Dermis microvascular lymphatic vessel endothelial cell (primary cell): ENCODE results near the gene ADAMTS13. TPM values are rescaled to one million over a fixed set of nuclear protein-coding genes. Genes with fewer than 3 reads are reported as not detected.

ENCODE experiments used
- DNase-seq, 2 donors: peaks; one replicate each; pipeline versions ENCODE4 v3.0.0 to v3.0.0-alpha.2; 2010; ENCODE audit warnings: low read depth in 2 of 2
- total RNA-seq: library from RNA; depleted of rRNA; stranded (reverse); fragments of >200 nt; gene quantifications from 2 replicates; pipeline ENCODE4 v1.2.1, GENCODE V29; 2014

Gene ADAMTS13
- total RNA-seq, 1 donor from 2014 or later, result 0.39 TPM

DNA sequence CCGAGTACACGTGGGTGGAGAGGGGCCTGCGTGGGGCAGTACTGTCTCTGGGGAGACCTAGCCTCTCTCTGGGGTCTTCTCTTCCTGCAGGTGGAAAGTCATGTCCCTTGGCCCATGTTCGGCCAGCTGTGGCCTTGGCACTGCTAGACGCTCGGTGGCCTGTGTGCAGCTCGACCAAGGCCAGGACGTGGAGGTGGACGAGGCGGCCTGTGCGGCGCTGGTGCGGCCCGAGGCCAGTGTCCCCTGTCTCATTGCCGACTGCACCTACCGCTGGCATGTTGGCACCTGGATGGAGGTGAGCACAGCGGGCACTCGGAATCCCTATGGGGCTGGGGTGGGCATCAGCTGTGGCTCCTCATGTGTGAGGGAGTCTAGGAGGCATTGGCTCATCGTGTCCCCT lies 32.2 kb downstream of the ADAMTS13 start:
- DNase-seq, result no peak

DNA sequence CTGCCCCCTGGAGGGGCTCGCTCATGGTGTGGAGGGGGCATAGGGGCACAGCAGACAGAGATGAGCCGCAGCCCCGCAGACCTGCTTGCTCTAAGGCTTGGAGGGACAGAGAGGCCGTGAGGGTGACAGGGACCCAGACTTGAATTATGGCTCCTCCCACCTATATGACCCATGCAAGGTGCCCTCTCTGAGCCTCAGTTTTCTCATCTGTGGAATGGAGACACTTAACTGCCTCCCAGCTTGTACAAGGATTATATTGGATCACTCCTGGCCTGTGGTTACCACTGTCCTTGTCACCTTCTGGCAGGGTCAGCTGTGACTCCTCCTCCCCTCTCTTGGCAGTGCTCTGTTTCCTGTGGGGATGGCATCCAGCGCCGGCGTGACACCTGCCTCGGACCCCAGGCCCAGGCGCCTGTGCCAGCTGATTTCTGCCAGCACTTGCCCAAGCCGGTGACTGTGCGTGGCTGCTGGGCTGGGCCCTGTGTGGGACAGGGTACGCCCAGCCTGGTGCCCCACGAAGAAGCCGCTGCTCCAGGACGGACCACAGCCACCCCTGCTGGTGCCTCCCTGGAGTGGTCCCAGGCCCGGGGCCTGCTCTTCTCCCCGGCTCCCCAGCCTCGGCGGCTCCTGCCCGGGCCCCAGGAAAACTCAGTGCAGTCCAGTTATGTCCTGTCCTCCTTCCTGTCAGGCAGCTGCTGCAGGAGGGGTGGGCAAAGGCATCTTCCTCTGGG lies 32.9 kb downstream of the ADAMTS13 start:
- no peak for DNase-seq

DNA sequence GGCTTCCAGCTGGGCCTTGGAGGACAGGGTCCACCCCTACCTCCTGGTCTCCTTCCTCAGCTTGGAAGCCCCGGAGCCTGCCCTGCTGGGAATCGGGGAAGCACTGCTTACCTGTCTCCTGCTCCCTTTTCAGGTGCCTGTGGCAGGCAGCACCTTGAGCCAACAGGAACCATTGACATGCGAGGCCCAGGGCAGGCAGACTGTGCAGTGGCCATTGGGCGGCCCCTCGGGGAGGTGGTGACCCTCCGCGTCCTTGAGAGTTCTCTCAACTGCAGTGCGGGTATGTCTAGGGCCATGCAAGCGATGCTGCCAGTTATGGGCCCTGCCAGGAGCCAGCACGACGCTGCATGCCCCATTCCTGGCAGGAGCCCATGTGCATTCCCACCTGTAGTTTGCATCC lies 33.8 kb downstream of the ADAMTS13 start:
- no peak for DNase-seq

DNA sequence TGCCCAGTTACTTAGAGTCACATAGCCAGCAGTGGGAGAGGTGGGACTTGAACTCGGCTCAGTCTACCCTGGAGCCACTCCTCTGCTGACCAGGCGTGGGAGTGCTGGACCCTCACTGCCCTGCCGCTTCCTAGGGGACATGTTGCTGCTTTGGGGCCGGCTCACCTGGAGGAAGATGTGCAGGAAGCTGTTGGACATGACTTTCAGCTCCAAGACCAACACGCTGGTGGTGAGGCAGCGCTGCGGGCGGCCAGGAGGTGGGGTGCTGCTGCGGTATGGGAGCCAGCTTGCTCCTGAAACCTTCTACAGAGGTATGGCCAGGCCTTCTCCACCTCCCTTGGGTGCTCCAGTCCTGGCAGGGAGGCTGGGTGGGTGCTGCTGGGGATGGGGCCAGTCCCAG lies 34.2 kb downstream of the ADAMTS13 start:
- no peak for DNase-seq

DNA sequence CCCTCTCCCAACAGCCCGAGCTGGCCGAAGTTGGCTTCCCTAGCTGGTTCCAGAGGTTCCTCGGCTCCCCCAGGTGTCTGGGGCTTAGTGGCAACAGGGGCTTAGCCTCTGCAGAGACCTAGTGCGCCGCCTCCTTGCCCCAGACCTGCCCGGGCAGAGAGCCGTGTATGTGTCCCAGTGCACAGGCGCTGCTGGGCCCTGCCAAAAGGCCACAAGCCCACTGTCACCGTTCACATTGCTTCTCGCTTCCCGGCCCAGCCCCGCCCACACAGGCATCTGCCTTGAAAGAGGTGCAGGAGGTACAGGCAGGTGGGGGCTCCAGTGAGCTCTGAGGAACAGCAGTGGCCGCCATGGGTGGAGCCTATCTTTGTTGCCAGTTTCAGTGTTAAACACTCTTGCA lies 35.1 kb downstream of the ADAMTS13 start:
- DNase-seq, result no peak

DNA sequence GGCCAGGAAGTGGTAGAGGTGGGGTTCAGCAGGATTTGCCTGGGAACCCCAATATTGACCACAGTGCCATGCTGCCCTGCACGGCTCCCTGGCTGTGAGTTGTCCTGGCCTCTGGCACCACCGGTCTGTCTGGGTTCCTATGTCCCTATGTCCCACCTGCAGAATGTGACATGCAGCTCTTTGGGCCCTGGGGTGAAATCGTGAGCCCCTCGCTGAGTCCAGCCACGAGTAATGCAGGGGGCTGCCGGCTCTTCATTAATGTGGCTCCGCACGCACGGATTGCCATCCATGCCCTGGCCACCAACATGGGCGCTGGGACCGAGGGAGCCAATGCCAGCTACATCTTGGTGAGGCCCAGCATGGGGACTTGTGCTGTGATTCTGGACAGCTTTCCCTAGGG lies 35.6 kb downstream of the ADAMTS13 start:
- no peak for DNase-seq

DNA sequence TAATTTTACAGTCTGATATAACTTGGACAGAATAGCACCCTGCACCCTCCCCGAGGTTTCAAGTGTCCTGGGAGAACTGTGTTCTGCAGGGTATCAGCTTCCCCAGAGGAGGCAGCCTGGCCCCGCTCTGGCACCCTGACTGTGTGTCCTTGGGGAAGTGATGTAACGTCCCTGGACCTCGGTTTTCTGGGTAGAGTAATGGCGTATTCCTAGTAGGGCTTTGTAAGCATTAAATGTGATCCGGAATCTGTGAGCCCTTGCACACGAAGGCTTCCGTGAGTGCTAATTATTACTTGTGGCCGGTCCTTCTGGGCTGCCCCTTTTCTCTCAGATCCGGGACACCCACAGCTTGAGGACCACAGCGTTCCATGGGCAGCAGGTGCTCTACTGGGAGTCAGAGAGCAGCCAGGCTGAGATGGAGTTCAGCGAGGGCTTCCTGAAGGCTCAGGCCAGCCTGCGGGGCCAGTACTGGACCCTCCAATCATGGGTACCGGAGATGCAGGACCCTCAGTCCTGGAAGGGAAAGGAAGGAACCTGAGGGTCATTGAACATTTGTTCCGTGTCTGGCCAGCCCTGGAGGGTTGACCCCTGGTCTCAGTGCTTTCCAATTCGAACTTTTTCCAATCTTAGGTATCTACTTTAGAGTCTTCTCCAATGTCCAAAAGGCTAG lies 36.6 kb downstream of the ADAMTS13 start:
- DNase-seq, result no peak

DNA sequence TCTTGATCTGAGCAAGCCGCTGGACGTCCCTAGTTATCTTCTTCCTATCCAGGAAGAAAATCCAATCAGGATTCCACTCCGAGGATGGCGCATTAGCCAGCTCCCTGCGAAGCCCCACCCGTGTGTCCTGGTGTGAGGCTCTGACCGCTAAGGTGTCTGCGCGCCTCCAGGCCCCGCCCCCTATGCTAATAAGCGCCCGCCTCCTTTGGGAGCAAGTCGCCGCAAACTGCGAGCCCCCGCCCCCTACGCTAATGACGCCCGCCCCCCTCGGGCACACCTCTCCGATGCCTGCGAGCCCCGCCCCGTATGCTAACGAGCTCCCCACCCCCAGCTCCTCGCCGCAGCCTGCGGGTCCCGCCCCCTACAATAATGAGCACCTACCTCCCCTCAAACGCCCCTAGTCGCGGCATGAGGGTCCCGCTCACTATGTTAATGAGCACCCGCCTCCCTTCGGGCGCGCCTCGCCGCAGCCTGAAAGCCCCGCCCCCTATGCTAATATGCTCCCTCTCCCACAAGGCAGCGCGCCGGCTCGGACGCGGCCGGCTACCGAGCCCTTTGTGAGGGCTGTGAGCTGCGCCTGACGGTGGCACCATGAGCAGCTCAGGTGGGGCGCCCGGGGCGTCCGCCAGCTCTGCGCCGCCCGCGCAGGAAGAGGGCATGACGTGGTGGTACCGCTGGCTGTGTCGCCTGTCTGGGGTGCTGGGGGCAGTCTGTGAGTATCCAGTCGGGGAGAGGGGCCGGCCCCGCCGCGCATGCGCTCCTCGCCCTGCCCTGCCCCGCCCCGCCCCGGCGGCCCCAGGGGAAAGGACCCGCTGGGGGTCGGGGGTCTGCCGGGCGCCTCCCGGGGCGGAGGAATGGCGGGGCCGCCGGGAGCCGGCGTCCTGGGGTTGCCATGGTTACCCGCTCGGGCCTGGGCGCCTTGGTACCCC lies 37.6 kb downstream of the ADAMTS13 start, which contains the start of gene CACFD1:
Gene CACFD1, plus strand, starts transcription at position 503 of the 929 bp plus-strand sequence. Its CDS starts 89 bp downstream, at position 592.
- peak; percentile 76 to 96 for DNase-seq

DNA sequence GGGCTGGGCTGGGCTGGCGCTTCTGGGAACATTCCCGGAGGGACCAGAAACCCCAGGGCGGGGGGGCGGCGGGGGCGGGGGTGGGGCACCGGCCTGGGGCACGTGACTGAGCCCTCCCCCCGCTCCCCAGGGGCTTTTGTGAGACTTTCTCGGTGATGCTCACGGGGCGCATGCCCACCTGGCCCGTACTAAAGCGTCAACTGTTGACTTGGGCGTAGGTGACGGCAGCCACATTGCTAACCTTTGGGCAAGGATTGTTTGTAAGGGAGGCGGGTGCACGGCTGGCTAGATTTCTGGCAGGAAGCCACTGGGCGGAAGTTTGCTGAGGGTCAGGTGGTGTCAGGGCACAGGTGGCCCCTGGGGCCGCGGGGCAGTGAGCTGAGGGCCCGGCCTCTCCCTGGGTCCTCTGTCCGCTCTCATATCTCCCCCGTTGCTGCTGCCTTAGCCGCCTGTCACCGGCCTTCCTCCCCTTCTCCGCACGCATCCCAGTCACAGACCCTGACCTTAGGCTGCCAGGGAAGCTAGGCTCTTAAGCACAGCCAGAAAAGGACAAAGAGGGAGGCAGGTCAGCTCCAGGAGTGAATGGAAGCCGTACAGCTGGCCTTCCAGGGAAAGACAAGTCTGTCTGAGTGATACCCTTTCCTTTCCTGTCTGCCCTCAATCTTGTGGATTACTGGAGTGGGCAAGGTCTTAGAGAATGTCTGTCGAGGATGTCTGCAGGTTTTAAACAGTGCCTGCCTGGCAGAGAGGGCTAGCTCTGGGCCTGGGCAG lies 38.4 kb downstream of the ADAMTS13 start:
- peak in 1 of 2 donors; percentile 32 for DNase-seq

DNA sequence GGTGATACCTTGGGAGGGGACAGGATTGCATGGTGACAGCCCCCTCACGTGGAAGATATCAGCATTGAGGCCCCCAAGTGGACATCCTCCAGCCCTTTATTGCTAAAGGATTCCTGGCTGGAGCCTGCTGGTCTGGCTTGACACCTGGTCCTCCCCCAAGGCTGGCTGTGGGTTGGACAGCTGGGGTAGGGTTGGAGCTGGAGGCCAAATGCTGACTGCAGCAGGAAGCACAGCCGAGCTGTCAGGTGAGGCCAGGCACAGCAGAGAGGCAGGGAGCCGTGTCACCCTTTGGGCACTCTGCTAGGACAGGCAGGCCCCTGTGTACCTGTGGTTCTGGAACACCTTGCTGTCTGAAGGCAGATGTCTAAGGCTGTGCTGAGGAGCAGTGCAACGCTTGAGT lies 39.8 kb downstream of the ADAMTS13 start:
- no peak for DNase-seq

DNA sequence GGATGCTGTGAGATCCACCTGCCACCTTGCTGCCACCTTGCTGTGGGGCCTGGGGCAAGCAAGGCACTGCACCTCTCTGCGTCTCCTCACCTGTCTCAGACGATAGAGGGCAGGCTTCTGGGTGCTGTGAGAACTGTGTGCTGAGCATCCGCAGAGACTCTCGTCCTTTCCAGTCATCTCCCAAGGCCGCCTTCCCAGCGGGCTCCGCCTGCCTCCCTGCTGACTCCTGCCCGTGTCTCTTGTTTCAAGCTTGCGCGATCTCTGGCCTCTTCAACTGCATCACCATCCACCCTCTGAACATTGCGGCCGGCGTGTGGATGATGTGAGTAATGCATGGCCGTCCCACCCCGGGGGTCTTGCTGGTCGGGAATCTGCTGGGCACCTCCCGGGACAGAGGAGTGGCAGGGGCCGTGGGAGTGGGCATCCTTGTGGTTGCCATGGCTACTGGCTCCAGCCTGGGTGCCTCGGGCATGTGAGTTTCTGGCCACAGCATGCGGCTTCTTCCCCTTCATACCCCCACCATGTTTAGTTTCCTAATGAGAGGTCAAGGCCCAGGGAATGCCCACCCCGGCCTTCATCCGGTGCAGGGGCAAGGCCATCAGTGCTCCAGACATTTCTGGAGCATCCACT lies 41.2 kb downstream of the ADAMTS13 start:
- no peak for DNase-seq

DNA sequence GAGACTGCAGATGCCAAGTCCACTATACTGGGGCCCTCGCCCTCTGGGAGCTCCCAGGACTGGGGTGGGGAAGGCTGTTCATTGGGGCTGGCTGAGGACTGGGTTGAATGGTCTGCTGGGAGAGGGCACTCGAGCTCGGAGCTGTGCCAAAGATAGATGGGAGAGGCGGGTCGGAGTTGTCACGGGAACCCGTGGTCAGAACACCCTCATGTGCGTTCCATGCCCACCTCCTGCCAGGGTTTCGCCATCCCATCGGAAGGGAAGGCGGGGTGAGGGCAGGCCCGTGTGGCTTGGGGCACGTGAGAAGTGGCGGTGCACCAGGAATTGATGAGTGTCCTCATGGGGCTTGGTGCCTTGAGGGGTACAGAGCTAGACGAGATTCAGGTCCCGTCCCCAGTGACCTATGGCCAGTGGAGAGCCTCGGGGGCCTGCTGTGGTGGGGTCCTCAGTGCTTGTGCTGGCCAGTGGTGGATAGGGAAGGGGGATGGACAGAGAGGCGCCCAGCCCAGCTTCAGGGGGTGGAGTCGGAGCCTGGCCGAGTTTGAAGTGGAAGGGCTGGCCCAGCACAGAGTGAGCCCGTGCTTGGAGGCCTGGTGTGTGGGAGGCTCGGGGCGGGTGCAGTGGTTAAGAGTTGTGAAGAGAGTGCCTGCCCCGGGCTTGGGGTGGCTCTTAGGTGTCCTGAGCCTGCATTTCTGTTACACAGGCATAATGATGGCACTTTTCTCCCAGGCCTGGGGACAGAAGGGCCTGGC lies 41.9 kb downstream of the ADAMTS13 start:
- DNase-seq, result no peak

DNA sequence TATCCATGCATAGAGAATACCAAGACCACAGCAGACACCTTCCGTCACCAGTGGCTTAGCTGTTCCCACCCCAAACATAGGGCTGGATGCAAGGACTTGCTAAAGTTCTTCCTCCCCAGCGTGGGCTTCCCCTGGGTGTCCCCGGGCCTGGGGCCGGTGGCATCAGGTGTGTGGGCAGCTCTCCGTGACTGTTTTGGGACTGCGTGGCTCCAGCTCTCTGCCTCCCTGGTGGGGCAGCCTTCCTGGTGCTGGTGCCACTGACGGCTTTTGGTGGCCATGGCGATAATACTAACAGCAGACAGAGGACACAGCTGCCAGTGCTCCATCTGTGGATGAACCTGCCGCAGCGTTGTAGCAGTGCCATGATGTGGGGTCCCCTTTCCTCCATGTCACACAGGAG lies 42.5 kb downstream of the ADAMTS13 start:
- no peak for DNase-seq

DNA sequence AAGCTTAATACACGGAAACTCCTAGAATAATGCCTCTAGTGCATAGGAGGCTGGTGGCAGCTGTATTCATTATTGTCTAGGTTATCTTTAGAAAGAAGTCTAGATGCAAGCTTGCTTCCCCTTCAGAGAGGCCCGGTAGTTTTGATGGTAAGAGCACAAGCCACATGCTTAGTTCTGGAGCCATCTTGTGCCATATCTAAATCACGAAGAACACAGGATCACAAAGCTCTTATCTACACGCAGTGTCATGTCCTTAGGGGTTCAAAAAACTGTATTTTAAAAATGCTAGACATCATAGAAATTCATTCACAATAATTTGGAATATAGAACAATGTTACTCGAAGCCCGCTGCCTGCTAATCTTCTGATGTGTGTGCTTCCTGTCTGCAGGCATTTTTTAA lies 43.8 kb downstream of the ADAMTS13 start:
- no peak for DNase-seq

DNA sequence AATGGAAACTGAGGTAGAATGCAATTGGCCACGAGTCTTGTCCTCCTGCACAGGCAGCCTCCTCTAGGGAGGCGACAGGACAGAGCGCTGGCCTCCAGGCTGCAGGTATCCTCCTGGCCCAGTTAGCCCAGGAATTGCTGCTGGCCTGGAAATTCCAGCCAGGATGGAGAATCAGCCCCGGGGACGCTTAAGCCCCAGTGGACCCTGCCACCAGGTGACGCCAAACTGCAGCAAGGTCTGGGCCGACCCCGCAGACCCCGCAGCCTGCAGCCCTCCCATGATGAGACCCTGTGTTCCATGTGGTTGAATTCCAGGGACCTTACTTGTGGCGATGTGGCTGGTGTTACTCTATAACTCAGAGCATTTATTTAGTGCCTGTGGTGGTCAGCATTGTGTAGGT lies 44.9 kb downstream of the ADAMTS13 start:
- no peak for DNase-seq

DNA sequence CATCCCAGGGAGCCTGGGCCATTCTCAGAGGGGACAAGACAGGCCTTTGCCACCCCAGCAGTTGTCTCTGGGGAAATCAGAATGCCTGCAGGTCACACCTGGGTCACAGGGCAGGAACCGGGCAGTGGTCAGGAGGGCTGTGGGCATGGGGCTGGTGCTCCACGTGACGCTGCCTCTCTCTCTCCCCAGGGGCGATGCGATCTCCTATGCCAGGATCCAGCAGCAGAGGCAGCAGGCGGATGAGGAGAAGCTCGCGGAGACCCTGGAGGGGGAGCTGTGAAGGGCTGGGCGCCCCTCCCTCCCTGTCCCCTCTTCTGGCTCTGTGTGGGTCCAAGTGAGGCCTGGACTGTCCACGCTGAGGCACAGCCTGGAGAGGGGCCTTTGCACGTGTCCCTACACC lies 46.2 kb downstream of the ADAMTS13 start:
- DNase-seq, result no peak

DNA sequence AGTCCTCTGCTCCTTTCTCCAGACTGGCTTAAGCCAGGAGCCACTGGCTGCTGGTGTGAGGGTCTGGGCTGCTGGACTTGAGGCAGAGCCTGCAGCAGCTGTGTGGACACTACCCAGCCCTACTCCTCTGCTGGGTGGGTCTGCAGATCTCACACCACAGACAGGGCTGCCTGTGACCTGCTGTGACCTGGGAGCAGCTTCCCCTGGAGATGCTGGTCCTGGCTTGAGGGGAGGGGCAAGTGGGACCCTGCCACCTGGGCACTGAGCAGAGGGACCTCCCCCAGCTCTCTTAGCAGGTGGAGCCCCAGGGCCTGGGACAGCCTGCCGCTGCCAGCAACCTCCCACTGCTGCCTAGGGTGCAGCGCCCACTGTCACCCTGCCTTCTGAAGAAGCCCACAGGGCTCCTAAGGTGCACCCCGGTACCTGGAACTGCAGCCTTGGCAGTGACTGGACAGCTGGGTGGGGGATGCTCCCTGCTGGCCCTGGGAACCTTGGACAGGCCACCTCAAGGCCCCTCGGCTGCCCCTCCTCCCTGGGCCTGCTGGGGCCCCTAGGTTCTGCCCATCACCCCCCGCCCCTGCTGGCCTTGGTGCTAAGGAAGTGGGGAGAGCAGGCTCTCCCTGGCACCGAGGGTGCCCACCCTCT lies 46.7 kb downstream of the ADAMTS13 start:
- DNase-seq, result no peak

DNA sequence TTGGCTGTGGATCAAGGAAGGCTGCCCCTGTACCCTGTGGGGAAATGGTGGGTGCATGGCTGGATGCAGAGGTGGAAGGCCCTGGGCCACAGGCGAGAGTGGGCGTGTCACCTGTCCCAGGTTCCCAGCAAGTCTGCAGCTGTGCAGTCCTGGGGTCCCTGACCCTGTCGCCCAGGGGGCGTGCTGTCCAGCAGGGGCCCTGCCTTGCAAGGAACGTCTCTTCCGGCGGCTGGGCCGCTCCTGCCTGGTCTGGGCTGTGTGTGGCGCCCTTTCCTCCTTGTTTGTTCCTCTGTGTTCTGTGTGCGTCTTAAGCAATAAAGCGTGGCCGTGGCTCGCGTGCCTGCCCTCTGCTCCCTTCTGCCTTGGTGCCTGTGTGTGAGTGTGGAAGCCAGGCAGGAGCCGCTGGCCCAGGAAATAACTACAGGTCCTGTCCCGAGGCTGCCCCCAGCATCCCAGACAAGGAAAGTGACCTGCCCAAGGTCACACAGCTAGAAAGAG lies 48.3 kb downstream of the ADAMTS13 start:
- no peak for DNase-seq

DNA sequence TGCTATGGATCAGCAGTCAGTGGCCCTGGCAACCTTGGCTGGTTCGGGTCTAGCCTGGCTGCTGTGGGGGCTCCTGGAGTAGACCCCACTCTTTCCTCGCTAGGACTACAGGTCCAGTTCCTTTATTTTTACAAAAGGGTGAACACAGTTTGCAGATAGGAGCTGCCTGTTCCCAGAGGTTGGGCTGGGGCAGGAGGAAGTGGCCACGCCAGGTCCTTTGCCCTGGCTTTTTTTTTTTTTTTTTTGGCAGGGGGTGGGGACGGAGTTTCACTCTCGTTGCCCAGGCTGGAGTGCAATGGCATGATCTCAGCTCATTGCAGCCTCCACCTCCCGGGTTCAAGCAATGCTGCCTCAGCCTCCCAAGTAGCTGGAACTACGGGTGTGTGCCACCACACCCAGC lies 48.8 kb downstream of the ADAMTS13 start:
- no peak for DNase-seq
